Right ventricle myocardium inferior (tissue), 1 donor: ENCODE measurements around the gene RGS13. TPM values are rescaled to one million over a fixed set of nuclear protein-coding genes. Genes with fewer than 3 reads are reported as not detected.
"Not testable (repeated sequence)": the region's sequence is repeated elsewhere in the genome, so short reads cannot be mapped to it uniquely, and the experiment has no call there.

ENCODE experiments used
- ATAC-seq: fragments of 200-7000 bp; cut with Tn5 transposase; one replicate; pipeline ENCODE4 v1.9.1; 2020; ENCODE audit warnings: mild to moderate bottlenecking, moderate library complexity
- DNase-seq: peaks from one replicate; pipeline ENCODE4 v3.0.0; 2021; ENCODE audit errors: missing footprints
- intact Hi-C: fragments of 100-400 bp; cut with DNase I; formaldehyde crosslinking; loops from one replicate; pipeline ENCODE4 v1.11.0; 2022
- total RNA-seq: library from RNA; stranded (reverse); fragmentation: NEBNext Ultra II Directional; extraction: Animal tissue kit (Norgen Biotek cat#: 25700); gene quantifications from one replicate; pipeline ENCODE4 v1.2.1, GENCODE V29; 2021
- donor health status: DM: no; HTN: yes; CAD: no; lungs with severe emphysema.

Gene RGS13
- total RNA-seq, 1 donor from 2014 or later = not detected

DNA sequence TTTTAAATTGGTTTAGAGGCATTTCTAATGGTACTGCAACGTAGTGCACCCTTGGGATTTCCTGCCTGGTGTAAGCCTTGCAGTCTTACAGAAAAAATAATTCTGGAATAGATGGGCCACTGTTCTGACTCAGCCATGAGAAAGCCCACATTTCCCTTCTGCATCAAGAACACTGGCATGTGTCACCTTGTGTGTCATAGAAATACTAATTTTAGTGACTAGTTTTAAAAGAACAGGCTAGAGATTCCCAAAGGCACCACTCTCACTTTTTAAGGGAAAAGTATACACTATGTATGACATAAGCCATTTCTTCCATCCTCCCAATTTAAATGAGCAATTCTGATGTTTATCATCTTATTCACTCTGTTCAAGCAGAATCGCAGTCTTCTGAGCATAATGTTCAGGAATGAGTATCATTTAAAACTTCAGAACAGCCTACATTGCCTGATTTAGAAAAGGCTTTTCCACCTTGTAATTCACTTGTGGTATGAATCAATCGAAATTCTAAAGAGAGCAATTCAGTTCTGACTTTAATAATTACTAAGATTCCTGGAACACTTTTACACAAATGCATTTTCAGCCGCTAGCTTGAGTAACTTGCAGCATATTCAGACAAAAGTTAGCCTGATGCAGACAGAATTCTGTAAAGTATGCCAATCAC, 18.8 kb downstream of the RGS13 start:
- ATAC-seq (no peak), DNase-seq (no peak)
- intact Hi-C loops = no loop called here

DNA sequence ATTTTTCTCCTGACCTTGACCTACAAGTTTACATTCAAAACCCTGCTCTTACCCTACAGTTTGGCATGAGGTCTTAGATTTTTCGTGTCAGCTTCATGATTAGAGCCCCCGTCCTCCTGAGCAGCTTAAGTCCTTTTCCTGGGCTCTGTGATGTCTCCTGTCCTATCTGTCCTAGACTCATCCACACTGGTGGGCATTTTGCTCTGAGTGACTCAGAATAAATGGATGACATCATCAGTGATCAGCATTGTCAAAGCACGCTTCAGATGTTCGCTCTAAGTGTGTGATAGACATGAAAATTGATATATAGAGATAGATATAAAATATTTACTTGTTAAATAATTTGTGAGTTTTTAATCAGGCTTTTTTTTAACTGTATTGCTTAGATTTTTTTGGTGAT, 21.8 kb downstream of the RGS13 start:
- no peak for ATAC-seq
- DNase-seq = no peak
- intact Hi-C loops = no loop called here

DNA sequence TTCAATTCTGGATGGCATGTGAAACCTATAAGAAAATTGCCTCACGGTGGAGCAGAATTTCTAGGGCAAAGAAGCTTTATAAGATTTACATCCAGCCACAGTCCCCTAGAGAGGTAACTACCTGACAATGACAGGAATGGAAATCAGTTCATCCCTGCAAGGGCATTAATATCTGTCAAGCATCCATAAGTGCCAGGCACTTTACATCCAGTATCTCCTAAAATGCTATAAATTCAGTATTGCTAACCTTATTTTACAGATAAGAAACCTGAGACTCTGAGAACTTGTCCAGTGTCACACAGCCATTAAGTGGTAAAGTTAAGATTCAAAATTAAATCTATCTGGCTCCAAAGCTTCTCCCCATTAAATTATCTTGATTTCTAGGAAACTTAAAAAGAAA, 22.3 kb downstream of the RGS13 start:
- no peak for DNase-seq
- intact Hi-C loops = no loop called here
- no peak for ATAC-seq

DNA sequence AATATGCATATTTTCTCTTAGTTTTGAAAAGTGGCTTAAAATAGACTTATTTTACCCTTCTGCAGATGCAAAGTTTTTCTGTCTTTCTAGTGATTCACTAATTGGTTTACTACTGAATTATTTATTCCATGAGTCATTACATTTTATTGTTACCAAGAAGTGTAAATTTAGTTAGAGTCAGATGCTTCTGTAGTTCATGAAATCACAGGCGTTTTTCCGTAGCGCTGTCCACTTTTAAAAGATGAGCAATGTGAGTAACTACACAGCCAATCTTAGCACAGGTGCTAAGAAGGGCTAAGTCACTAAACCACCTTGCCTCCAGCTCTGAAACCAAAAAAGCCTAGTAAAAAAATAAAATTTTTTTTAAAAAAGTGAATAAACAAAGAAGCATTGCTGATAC, 24.7 kb downstream of the RGS13 start:
- DNase-seq (no peak), ATAC-seq (no peak)
- intact Hi-C loops = no loop called here

DNA sequence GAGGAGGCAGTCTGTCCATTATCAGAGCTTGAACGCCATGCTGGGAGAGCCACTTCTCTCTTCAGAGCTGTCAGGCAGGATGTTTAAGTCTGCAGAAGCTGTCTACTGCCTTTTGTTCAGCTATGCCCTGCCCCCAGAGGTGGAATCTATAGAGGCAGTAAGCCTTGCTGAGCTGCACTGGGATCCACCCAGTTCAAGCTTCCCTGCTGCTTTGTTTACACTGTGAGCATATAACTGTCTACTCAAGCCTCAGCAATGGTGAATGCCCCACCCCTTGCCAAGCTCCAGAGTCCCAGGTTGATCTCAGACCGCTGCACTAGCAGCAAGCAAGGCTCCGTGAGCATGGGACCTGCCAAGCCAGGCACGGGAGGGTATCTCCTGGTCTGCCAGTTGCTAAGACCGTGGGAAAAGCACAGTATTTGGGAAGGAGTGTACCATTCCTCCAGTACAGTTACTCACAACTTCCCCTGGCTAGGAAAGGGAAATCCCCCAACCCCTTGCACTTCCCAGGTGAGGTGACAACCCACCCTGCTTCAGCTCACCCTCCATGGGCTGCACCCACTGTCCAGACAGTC, 32.5 kb downstream of the RGS13 start:
- DNase-seq (no peak), ATAC-seq (no peak)
- intact Hi-C loops = no loop called here

DNA sequence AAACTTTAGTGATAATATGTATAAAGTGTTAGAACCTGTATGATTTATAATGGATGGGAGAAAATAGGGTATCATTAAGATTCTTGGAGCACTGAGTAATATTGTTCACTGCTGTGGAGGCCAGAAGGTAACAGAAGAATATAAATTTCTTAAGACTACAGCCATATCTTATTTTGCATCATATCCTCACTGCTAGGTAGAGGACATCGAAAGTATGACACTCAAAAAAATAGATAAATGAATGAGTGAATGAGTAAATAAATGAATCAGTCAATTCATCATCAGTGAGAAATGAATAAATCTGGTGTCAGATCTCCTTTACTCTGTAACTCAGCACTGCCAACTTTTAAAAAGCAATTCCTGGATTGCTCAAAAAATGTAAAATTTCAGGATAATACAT, 33.2 kb downstream of the RGS13 start:
- no peak for ATAC-seq

DNA sequence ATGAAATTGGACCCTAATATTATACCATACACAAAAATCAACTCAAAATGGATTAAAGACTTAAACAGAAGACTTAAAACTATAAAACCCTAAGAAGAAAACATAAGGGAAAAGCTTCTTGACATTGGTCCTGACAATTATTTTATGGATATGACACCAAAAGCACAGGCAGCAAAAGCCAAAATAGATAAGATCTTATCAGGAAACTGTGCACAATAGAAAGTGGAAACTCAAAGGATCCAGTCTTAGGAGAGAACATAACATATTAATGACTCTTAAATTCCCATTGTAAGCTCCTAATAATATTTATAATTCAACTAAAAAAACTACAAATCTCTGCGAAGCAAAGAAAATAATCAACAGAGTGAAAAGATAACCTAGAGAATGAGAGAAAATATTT, 39.8 kb downstream of the RGS13 start:
- no peak for ATAC-seq
- no peak for DNase-seq
- intact Hi-C loops = no loop called here

More for the DNA sequence above, 33.2 kb downstream of the RGS13 start:
- DNase-seq = no peak
- intact Hi-C loops = no loop called here

DNA sequence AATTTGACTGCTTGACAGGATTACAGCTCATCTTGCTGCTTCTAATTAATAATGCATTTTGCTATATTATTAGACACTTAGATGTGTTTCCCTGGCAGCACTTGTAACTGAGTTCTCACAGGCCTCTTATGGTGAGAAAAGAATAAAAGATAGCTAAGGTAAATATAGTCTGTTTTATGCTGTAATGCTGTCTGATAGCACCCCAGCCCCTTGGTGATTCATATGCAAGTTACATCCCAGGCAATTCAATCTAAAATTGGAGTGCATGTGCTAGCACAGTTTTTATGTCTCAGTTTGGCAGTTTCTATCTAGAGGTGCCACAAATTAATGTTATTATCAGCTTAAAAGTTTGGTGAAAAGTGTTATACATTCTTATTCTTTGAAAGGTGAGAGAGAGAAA, 42.2 kb downstream of the RGS13 start:
- DNase-seq (no peak), ATAC-seq (no peak)
- intact Hi-C loops = no loop called here

DNA sequence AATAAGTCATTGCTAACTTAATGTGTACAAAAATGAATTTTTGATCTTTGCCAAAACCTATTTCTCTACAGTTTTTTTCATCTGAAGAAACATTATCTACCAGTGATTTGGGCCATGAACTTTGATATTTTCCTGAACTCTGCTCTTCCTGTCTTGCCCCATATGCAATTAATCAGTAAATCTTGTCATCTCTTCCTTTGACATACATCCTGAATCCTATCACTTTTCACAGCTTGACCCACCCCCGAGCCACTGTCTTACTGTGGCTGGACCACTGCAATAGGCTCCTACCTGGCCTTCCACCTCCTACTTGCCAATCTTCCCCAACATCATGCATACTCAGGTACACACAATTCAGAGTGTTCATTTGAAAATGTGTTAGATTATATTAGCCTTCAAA, 46.4 kb downstream of the RGS13 start:
- DNase-seq (no peak), ATAC-seq (no peak)
- intact Hi-C loops = no loop called here

DNA sequence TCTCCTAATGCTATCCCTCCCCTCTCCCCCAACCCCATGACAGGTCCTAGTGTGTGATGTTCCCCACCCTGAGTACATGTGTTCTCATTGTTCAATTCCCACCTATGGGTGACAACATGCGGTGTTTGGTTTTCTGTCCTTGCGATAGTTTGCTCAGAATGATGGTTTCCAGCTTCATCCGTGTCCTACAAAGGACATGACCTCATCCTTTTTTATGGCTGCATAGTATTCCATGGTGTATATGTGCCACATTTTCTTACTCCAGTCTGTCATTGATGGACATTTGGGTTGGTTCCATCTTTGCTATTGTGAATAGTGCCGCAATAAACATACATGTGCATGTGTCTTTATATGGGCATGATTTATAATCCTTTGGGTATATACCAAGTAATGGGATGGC, 47.1 kb downstream of the RGS13 start:
- DNase-seq, ATAC-seq, intact Hi-C loops: not testable (repeated sequence)

DNA sequence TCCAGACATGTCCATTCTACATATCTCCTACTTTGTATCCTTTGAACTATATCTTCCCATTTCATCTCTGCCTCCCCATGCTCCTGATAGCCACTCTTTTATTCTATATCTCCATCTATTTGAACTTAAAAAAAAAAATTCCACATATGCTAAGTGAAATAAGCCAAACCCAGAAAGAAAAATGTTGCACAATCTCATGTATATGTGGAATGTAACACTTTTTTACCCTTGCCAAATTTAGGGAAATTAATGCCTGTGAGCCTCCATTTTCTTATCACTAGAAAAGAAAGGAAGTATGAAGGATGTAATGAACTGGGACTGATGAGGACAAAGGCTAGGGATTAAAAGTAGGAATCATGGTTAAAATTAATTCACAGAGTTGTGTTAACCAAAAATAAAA, 53.5 kb downstream of the RGS13 start:
- ATAC-seq (no peak), DNase-seq (no peak)
- intact Hi-C loops = no loop called here

DNA sequence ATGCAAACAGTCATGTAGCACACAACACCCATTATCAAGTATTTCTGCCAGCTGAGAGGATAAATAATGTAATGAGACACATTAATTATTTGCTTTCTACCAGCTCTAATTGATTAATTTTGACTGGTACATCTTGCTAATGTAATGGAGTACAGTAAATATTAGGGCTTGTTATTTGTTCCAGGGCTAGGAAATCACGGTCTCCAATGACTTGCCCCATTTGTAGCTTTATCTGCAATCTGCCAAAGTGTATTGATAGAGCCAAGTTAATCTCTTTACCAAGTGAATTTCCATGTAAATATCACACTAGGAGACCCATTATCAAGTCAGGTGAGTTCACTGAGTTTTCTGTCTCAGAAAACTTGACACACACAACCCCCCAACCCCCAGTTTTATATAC, 55.1 kb downstream of the RGS13 start:
- DNase-seq = no peak
- no peak for ATAC-seq
- intact Hi-C loops = no loop called here

DNA sequence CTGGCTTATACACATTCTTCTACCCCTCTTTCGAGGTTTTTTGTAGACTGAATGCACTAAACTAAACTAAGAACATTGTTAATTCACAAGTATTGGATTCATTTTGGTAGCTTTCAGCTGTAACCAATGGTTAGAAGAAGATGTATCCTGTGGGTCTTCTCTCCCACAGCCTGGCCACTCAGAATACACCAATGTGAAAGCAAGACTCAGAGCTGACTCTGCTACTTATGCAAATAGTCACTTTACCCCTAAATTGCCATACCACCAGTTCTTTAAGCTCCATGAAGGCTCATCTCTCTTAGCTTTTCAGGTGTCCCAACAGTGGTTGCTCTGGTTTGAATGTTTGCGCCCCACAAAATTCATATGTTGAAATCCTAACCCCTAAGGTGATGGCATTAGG, 60.1 kb downstream of the RGS13 start:
- no peak for DNase-seq
- no peak for ATAC-seq
- intact Hi-C loops = no loop called here

DNA sequence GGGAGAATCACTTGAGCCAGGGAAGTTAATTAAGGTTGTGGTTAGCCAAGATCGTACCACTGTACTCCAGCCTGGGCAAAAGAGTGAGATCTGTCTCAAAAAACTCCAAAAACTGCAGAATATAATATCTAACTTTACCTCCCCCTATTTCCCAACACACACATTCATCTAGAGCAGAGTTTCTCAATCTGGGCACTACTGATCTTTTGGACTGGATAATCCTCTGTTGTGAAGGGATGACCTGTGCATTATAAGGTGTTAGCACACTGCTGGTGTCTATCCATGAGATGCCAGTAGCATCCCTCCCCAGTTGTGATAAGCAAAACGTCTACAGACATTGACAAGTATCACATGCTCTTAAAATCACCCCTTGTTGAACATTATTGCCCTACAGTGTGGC, 61.8 kb downstream of the RGS13 start:
- intact Hi-C loops = no loop called here
- ATAC-seq = no peak

DNA sequence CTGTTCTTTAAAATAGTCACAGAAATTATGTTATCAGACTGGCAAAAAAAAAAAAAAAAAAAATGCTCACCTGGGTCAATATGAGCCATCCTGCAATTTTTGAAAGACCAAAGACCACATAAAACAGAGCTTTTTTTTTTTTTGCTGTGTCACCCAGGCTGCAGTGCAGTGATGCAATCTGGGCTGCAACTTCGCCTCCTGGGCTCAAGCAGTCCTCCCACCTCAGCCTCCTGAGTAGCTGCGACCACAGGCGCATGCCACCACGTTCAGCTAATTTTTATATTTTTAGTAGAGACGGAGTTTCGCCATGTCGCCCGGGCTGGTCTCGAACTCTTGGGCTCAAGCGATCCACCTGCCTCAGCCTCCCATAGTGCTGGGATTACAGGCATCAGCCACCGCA, 62.8 kb downstream of the RGS13 start:
- ATAC-seq = no peak
- intact Hi-C loops = no loop called here
- no peak for DNase-seq

More for the DNA sequence above, 61.8 kb downstream of the RGS13 start:
- no peak for DNase-seq

DNA sequence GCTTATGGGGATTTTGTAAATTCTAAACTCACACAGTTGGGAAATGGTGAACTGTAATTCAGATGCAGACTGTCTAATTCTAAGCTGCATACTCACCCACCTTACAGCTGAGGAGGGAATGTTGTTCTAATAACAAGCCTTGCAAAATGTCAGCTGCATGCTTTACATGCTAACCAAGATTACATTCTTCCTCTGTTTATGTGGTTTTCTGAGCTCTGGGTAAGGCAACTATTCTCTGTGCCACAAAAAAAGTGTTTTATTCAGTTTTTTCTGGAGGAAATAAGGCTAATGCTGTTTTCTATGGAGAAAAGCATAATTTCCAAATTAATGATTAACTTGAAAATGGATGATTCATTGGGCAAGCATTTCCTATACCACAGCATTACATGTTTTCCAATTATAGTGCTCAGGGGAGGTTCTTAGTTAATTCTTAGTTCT, 64.9 kb downstream of the RGS13 start:
- DNase-seq (no peak), ATAC-seq (no peak)
- intact Hi-C loops = no loop called here

DNA sequence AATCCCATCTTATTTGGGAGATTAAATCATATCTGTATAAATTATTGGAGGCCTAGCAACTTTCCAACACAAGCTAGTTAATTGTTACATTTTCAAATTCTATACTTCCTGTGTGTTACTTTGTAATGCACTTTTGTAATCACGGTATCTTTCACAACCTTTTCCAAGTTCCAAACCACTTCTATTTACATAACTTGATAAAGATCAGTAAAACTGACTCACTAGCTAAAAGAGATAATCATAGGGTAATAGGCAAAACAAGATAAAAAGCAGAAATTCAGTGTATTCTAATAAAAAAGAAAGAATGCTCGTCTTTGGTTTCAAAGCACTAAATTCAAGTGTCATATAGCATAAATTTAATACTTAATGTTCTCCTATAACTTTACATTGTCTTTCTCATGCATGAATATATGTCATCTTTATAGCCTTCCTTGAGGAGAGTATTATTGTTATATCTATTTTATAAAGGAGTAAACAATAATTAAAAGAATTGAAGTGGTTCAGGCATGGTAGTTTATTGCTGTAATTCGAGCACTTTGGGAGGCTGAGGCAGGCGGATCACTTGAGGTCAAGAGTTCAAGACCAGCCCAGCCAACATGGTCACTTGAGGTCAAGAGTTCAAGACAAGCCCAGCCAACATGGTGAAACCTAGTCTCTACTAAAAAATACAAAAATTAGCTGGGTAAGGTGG, 66.4 kb downstream of the RGS13 start:
- no peak for ATAC-seq
- no peak for DNase-seq
- intact Hi-C loops = no loop called here

DNA sequence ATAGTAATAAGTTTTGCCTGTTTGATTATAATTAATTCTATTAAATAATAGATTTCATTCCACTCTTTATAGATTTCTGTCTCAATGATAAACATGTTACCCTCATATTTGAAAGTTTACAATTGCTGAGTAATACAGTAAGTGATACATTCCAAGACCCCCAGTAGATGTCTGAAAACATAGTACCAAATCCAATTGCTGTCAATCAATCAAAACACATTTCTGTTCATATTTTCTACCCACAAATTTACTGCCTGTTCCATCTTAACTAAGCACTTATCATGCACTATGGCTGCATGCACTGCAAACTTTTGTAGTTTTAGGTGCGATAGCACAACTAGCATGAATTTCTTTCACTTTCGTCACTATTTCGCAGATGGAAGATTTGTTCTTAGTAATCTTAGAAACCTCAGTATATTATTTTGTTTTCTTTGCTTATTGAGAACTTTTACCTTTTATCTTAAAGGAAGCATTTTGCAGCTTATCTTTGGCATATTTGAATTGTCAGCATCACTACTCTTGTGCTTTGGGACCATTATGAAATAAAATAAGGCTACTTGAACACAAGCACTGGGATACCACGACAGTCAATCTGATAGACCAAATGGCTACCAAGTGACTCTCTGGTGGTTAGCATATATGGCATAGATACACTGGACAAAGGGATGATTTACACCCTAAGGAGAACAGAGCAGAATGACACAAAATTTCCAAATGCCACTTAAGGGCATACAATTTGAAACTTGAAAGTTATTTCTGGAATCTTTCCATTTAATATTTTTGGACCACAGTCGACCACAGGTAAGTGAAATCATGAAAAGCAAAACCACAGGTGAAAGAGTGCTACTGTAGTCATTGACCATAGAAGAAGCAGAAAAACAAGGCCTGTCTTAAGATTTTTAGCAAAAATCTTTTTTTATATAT, 67.6 kb downstream of the RGS13 start:
- DNase-seq = no peak
- intact Hi-C loops = no loop called here
- ATAC-seq = no peak

DNA sequence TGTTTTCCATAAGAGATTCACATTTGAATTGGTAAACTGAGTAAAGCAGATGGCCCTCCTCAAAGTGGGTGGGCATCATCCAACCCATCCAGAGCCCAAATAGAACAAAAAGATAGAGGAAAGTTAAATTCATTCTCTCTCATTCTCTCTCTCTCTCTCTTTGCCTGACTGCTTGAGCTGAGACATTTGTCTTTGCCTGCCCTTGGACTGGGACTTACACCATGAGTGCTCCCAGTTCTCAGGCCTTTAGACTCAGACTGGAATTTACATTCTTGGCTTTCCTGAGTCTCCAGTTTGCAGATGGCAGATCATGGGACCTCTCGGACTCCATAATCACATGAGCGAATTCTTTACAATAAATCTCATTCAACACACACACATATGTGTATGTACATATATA, 69.6 kb downstream of the RGS13 start:
- DNase-seq = no peak

More for the DNA sequence above, 69.6 kb downstream of the RGS13 start:
- intact Hi-C loops = no loop called here
- ATAC-seq = no peak
